Activated gamma-delta T cell (primary cell): ENCODE data around the gene SNAPC2.
"Not testable (repeated sequence)": the region's sequence is repeated elsewhere in the genome, so short reads cannot be mapped to it uniquely, and the experiment has no call there.

Source experiments
- DNase-seq: peaks from one replicate; lab custom pipeline; 2025; lab: John Stamatoyannopoulos, UW

The SNAPC2 gene

GRCh38 chr19:7933411-7933810 is 13.3 kb downstream of the SNAPC2 start:
- DNase-seq, result no peak

DNA sequence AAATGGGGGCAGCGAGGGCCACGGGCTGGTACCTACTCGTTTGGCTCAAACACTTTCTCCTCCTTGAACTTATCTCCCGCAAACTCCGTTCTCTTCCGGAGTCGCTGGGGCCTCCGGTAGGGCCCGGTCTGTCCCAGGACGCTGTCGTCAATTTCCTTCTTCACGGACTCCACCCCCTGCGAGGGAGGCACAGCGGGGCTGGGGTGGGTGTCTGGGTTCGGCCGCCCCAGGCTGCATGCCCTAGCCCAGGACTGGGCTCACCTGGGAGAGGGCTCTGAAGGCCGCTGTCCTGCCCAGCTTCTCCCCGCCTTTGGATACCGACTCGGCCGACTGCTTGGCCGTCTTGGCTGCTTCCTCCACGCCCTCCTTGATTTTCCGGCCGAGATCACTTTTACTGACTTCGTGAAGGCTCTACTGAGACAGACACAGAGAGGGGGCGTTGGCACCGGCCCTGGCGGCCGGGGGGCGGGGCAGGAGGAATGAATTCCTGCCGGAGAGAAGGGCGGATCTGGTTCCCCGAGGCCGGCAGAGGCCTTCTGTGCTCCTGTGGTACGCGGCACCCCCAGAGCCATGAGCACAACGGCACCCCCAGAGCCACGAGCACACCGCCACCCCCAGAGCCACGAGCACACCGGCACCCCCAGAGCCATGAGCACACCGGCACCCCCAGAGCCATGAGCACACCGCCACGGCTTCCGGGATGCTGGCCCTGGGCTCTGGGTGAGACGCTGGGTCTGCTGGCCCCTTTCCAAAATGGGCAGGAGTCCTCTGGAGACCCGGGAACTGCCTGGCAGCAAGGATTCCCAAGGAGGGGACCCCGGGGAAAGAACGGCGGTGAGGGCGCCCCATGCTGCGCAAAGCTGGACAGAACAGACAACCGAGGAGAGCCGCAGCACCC is 13.9 kb downstream of the SNAPC2 start:
- no peak for DNase-seq

- no peak for DNase-seq
These were observed 14.6 kb downstream of the SNAPC2 start for GRCh38 chr19:7934766-7935165.

DNA sequence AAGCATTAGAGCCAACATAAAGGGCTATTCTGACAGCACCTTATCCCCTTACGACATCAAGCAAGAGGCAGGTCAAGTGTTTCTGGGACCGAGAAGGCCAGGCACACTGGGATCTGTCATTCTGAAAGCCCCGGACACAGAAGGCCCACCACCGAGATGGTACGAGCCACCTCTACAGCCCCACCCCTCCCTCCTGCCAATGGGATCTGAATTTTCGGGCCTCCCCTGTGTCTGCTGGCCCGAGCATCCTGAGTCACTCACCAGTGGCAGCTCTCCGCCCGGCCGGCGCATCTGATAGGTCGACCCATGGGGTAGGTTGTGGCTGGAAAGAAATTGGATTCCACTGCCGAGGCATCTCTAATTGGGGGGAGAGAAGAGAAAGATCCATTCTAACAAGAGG is 20.7 kb downstream of the SNAPC2 start:
- DNase-seq, result no peak

GRCh38 chr19:7941895-7942596 is 21.9 kb downstream of the SNAPC2 start:
- DNase-seq, result no peak

DNA sequence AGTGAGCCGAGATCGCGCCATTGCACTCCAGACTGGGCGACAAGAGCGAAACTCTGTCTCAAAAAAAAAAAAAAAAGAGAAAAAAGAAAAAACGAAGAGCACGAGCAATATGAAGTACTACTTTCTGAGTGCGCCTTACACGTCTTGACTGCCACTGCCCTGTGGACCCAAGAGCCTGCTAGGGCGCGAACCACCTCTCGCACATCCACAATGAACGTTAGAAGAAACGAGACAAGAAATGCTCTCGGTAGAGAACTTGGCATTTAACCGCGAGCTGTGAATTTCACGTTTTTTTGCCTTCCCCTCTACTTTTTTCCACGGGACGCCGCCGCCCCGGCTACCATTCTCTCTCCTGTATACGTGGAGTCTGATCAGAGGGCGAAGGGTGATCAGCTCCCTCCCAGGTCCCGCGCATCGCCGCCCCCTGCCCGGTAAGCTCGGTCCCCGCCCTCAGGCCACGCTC is 22.9 kb downstream of the SNAPC2 start:
- DNase-seq, result no peak

DNA sequence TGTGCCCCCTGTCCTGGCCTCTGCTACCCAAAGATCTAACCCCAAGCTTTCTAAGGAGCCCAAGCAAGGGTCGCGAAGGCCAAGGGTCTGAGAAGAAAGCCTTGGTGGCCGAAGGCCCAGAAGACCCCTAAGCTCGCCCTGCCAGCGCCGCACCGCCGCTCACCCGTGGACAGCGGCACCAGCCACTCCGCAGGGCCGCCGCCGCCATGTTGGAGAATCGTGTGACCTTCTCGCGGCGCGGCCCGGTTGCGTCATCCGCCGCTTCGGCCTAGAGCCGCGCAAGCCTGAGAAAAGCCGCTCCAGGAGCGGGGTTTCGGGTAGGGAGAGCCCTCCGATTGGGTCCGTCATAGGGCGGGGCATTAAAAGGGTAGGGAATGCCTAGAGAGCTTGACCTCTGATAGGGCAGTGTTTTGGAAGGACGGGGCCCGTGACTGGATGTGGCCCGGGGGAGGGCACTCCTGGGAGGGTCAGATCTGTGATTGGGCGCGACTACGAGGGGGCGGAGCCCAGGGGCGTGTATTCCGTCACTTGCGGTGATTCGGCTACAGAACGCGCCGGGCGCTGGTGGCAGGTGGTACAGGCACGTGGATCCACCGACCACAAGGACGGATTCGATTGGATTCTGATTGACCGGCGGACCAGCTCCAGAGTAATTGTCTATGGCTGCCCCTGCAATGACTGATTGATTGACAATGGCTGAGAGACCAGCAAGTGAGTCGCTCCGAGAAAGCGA is 23.5 kb downstream of the SNAPC2 start, which contains the start of gene TIMM44:
Gene TIMM44, minus strand, starts transcription at position 223 of the 733 bp plus-strand sequence. Its CDS starts 15 bp downstream, at position 208.
- peak; percentile 94 for DNase-seq

DNA sequence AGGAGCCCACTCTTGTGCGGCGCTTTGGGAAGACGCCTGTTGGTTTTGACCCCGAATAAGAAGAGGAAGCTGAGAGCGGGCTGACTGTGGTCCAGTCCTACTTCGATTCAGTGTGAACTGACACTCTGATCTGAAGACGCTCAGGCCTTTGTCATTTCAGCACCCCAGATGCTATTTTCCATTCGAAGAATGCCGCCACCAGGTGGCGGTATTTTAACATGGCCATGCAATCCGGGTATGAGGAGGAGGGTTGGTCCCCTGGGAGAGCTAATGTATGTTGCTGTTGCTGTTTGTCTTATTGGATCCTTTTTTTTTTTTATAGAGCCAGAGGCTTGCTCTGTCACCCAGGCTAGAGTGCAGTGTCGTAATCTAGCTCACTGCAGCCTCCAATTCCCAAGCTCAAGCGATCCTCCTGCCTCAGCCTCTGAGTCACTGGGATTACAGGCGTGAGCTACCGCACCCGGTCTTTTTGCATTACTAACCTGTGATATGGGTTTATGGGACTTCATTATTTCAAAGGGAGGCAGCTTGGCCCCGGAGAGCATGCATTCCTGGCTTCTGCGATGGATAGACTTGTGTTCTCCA is 24.1 kb downstream of the SNAPC2 start:
- no peak for DNase-seq

DNA sequence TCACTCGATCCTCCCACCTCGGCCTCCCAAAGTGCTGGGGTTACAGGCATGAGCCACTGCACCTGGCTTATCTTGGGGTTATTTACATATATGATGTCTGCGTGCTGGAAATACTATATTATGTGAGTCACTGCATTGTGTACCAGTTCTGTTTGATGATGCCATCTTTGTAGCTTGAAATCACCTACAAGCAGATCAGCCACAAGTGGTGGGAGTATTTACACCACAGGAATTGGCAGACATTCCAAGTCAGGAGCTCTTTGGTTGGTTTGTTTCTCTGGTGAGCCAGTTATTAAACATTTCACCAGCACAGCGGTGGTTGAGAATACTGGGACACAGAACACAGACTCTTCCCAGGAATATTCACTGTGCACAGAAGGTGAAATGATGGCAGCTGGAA is 27.8 kb downstream of the SNAPC2 start:
- no peak for DNase-seq

- no peak for DNase-seq
These were observed 32.9 kb downstream of the SNAPC2 start for GRCh38 chr19:7953060-7953459.

GRCh38 chr19:7953576-7953975 is 33.4 kb downstream of the SNAPC2 start:
- DNase-seq, result no peak

GRCh38 chr19:7955696-7956095 is 35.6 kb downstream of the SNAPC2 start:
- no peak for DNase-seq

DNA sequence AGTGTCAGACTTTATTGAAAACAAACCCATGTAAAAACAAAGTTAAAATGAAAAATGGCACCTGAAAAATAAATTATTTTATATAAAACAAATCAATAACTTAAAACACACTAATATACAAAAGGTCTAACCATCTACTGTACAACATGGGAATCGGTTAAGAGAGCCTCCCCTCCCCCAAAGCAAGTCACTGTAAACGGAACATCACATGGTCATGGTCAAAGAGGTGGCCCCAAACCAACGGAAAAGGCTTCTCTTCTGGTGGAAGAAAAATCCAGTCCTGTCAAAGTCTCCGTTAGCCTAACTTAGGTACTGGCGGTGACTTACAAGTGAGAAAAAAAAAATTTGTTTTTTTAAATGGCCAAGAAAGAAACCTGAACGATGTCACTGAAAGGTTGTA is 39.1 kb downstream of the SNAPC2 start:
- no peak for DNase-seq

DNA sequence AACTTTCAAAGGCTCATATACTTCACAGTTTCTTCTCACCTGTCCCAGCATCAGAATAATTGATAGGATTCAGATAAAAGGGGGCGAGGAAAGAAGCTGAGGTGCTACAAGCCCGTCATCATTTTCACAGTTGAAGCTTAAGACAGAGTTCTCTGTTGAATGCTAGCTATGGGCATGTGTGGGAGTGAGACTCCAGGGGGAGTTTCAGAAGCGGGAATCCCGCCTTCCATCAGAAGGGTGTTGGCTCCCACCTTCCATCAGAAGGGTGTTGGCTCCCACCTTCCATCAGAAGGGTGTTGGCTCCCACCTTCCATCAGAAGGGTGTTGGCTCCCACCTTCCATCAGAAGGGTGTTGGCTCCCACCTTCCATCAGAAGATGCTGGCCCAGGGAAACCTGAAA is 40.9 kb downstream of the SNAPC2 start:
- DNase-seq, result not testable (repeated sequence)

- DNase-seq, result no peak
These were observed 41.9 kb downstream of the SNAPC2 start for GRCh38 chr19:7961920-7962626.

DNA sequence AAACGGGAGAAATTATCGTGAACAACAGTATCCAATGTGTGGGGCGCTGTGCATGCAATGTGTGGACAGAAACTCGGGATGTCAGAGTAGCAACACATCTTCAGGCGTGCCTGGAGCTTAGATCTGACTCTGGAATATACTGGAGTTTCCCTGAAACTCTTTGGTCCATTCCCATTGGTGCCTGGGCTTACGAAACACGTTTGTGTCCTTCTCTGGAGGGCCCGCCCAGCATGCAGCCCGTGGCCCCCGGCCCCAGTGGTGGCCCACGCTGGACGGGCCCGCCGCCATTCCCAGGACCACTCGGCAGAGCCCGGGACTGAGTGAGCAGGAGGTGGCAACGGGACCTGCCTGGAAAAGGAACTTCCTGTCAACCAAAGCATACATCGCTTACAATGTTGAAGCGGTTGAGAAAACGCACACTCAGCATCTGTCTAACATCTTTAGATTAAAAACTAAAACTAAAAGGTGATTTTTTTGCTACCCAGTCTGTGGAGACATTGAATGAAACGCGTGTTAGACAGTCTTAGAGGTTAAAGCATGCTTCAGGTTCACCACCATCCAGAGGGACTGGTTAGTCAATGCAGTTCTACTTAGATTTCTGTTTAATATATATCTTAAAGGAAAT is 42.6 kb downstream of the SNAPC2 start:
- no peak for DNase-seq

GRCh38 chr19:7963566-7963965 is 43.4 kb downstream of the SNAPC2 start:
- DNase-seq, result no peak

DNA sequence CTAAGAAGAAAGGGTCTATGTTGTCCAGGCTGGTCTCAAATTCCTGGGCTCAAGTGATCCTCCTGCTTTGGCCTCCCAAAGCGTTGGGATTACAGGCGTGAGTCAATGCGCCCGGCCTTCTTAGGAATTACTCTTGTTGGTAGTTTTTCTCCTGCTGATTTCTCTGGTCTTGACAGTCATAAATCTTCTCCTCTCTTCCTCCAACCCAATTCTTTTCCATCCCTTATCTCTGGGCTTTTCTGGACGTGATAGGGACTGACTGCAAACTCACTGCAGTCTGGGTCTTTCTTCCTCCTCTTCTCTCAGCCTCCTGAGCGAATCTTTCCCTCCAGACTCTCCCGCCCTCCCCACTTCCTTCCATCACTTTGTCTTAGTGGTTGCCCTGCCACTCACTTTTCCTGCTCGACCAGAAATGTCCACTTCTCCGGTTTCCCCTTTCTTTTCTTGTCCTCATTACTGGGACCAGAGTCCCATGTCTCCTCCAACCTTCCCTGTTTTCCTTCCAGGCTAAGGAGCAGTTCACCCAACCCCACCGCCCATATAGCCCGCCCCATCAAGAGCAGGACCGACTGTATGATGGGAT is 45.2 kb downstream of the SNAPC2 start:
- no peak for DNase-seq

DNA sequence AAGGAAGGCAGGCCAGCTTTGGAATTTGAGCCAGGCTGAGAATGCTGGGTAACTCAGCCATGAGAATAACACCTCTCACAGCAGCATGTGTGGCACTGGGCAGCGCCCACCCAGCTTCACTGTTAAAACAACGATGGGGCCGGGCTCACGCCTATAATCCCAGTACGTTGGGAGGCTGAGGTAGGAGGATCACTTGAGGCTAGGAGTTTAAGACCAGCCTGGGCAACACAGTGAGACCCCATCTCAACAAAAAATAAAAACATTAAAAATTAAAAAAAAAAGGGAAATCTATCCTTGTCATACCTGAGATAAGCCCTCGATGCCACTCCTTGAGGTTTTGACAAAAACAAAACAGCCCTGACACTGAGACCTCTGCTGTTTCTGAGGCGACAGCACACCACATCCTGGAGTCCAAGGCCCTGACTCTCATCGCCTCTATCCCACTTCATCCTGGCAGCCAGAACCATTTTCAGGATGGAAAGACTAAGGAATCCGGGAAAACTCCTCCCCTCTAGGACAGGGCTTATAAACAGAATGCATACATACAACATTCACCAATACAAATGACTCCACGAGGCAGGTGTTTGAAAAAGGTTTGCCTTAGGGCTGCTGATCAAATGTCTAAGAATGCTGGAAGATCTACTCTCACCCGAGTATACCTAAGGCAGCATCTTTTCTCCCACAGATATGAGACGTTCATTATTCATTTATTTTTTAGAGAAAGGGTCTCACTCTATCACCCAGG is 46.0 kb downstream of the SNAPC2 start:
- no peak for DNase-seq
